Esophagus squamous epithelium (tissue), 4 donors: ENCODE results near the gene MAGEA3.
"Not testable (repeated sequence)": the region's sequence is repeated elsewhere in the genome, so short reads cannot be mapped to it uniquely, and the experiment has no call there.

Experiments
- CTCF ChIP-seq, 6 experiments: fragments of 450-650 bp in 4 of 6; fragments of 200-600 bp in 2 of 6; sonication (generic) in 2 of 6; IDR thresholded peaks; one replicate each; pipeline ENCODE4 v1.5.1; 2016 to 2019; ENCODE audit warnings: antibody characterized with exemption in 6 of 6, mild to moderate bottlenecking in 4 of 6, moderate library complexity in 4 of 6
- POLR2A ChIP-seq, 4 donors: fragments of 450-650 bp; IDR thresholded peaks; one replicate each; pipeline ENCODE4 v1.6.1; 2017; ENCODE audit warnings: antibody characterized with exemption in 4 of 4, mild to moderate bottlenecking in 4 of 4, moderate library complexity in 3 of 4

- not testable (repeated sequence) for TF ChIP-seq CTCF, POLR2A (IDR thresholded peaks at IDR 0.05)
Observed at GRCh38 chrX:152736528-152736927, 37.9 kb downstream of the MAGEA3 start.
